GM21717 (cell line): ENCODE data around the gene PCSK5.
"Not testable (repeated sequence)": the region's sequence is repeated elsewhere in the genome, so short reads cannot be mapped to it uniquely, and the experiment has no call there.

Experiments
- ATAC-seq: cut with Tn5 transposase; IDR thresholded peaks from one replicate; pipeline ENCODE4 v1.9.1; 2021; ENCODE audit warnings: mild to moderate bottlenecking, moderate library complexity; ENCODE audit not compliant: unreplicated experiment

Gene PCSK5

GRCh38 chr9:75890472-75891276 lies at the start of gene PCSK5:
Gene PCSK5 (plus strand): TSS chr9:75890673. CDS start chr9:75891182, 509 bp downstream.
- peak; percentile 85 for ATAC-seq

GRCh38 chr9:75844321-75844720 lies 46.2 kb upstream of the PCSK5 start:
- ATAC-seq = no peak

GRCh38 chr9:75845806-75846205 lies 44.7 kb upstream of the PCSK5 start:
- no peak for ATAC-seq

GRCh38 chr9:75847085-75847484 lies 43.4 kb upstream of the PCSK5 start:
- ATAC-seq = no peak

- ATAC-seq = no peak
Measured at GRCh38 chr9:75850459-75851200, 39.8 kb upstream of the PCSK5 start.

- no peak for ATAC-seq
Measured at GRCh38 chr9:75851917-75852316, 38.6 kb upstream of the PCSK5 start.

GRCh38 chr9:75852746-75853145 lies 37.7 kb upstream of the PCSK5 start:
- ATAC-seq = no peak

- ATAC-seq = no peak
Measured at GRCh38 chr9:75855509-75855908, 35.0 kb upstream of the PCSK5 start.

GRCh38 chr9:75858497-75859092 lies 31.9 kb upstream of the PCSK5 start:
- no peak for ATAC-seq

GRCh38 chr9:75864266-75864665 lies 26.2 kb upstream of the PCSK5 start:
- ATAC-seq = no peak

- ATAC-seq = peak; percentile 64
Measured at GRCh38 chr9:75866273-75866871, 24.1 kb upstream of the PCSK5 start.

- ATAC-seq = not testable (repeated sequence)
Measured at GRCh38 chr9:75868526-75868925, 21.9 kb upstream of the PCSK5 start.

- no peak for ATAC-seq
Measured at GRCh38 chr9:75869236-75869635, 21.2 kb upstream of the PCSK5 start.

- no peak for ATAC-seq
Measured at GRCh38 chr9:75870450-75870849, 20.0 kb upstream of the PCSK5 start.

- no peak for ATAC-seq
Measured at GRCh38 chr9:75871624-75872023, 18.8 kb upstream of the PCSK5 start.

GRCh38 chr9:75873712-75874111 lies 16.8 kb upstream of the PCSK5 start:
- ATAC-seq = no peak

GRCh38 chr9:75876999-75877640 lies 13.4 kb upstream of the PCSK5 start:
- ATAC-seq = no peak

- no peak for ATAC-seq
Measured at GRCh38 chr9:75878488-75878860, 12.0 kb upstream of the PCSK5 start.

GRCh38 chr9:75880618-75881017 lies 9.9 kb upstream of the PCSK5 start:
- ATAC-seq = no peak

- ATAC-seq = no peak
Measured at GRCh38 chr9:75881761-75882160, 8.7 kb upstream of the PCSK5 start.

GRCh38 chr9:75885652-75886051 lies 4.8 kb upstream of the PCSK5 start:
- no peak for ATAC-seq
